Measurements from ENCODE around the gene AKT2.

DNA sequence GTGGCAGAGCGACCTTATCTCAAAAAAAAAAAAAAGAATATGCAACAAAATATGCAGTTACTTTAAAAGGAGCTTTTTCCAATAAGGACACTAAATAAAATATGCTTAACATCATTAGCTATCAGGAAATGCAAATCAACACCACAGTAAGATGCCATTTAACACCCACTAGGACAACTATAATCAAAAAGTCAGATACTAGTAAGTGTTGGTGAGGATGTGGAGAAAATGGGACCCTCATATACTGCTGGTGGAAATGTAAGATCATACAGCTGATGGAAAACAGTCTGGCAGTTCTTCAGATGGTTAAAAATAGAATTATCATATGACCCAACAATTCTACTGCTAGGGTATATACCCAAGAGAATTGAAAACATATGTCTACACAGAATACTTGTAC is 24.5 kb upstream of the AKT2 start:
- TF ChIP-seq, protein P1, sequence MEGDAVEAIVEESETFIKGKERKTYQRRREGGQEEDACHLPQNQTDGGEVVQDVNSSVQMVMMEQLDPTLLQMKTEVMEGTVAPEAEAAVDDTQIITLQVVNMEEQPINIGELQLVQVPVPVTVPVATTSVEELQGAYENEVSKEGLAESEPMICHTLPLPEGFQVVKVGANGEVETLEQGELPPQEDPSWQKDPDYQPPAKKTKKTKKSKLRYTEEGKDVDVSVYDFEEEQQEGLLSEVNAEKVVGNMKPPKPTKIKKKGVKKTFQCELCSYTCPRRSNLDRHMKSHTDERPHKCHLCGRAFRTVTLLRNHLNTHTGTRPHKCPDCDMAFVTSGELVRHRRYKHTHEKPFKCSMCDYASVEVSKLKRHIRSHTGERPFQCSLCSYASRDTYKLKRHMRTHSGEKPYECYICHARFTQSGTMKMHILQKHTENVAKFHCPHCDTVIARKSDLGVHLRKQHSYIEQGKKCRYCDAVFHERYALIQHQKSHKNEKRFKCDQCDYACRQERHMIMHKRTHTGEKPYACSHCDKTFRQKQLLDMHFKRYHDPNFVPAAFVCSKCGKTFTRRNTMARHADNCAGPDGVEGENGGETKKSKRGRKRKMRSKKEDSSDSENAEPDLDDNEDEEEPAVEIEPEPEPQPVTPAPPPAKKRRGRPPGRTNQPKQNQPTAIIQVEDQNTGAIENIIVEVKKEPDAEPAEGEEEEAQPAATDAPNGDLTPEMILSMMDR (IDR thresholded peaks at IDR 0.05; ENCODE audit: low read depth, low read length): no peak
- no peak for TF ChIP-seq EZH2phosphoT487 (IDR thresholded peaks at IDR 0.05; ENCODE audit: low read depth)
